Measurements from ENCODE around the gene PYDC1. TPM values are rescaled to one million over a fixed set of nuclear protein-coding genes. Genes with fewer than 3 reads are reported as not detected.

Gene PYDC1
- total RNA-seq, 2 donors from 2014 or later, result not detected

GRCh38 chr16:31194898-31195297 lies 22.0 kb downstream of the PYDC1 start:
- H3K27me3 ChIP-seq, result no peaks in the 10 kb centered on the region
- no peaks in the 10 kb centered on the region for H3K9me3 ChIP-seq
- H3K4me3 ChIP-seq, result no peak overlapping the region
- H3K27ac ChIP-seq, result no peak overlapping the region
- no peak for TF ChIP-seq CTCF (IDR thresholded peaks at IDR 0.05)
- H3K4me1 ChIP-seq, result peaks cover 0 to 4% of the 10 kb centered on the region in 2 donors
- no peak for DNase-seq (ENCODE audit: low spot score)
- peaks cover 66% of the 10 kb centered on the region for H3K36me3 ChIP-seq

DNA sequence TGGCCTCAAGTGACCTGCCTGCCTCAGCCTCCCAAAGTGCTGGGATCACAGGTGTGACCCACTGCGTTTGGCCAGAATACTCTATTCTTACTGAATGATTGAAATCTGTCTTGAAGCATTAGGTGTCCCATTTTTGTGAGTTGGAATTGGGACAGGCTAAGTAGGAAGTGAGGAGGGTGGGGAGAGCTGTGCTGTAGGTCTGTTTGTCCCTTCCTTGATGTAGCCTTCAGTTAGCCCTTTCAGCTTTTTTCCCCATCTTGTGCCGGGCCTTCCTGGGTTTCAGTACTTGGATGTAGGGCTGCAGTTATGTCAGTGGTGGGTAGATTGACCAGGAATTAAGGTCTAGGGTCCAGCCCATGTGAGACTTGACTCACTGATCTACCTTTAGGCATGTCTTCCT lies 23.1 kb downstream of the PYDC1 start:
- TF ChIP-seq CTCF (IDR thresholded peaks at IDR 0.05), result no peak
- no peak for DNase-seq (ENCODE audit: low spot score)
- Histone ChIP-seq H3K4me1 (peaks cover 0 to 4% of the 10 kb centered on the region in 2 donors), H3K27ac (no peak overlapping the region), H3K9me3 (no peaks in the 10 kb centered on the region), H3K27me3 (no peaks in the 10 kb centered on the region), H3K36me3 (peaks cover 76% of the 10 kb centered on the region), H3K4me3 (no peak overlapping the region)

GRCh38 chr16:31192856-31193642 lies 23.9 kb downstream of the PYDC1 start:
- DNase-seq (ENCODE audit: low spot score), result no peak
- Histone ChIP-seq H3K4me1 (no peaks in the 10 kb centered on the region), H3K27ac (no peak overlapping the region), H3K27me3 (no peaks in the 10 kb centered on the region), H3K36me3 (peaks cover 84% of the 10 kb centered on the region), H3K4me3 (no peak overlapping the region), H3K9me3 (no peaks in the 10 kb centered on the region)
- no peak for TF ChIP-seq CTCF (IDR thresholded peaks at IDR 0.05)

GRCh38 chr16:31191697-31192428 lies 25.1 kb downstream of the PYDC1 start:
- Histone ChIP-seq H3K27ac (no peak overlapping the region), H3K27me3 (no peaks in the 10 kb centered on the region), H3K36me3 (peaks cover 96% of the 10 kb centered on the region), H3K9me3 (no peaks in the 10 kb centered on the region), H3K4me1 (no peaks in the 10 kb centered on the region), H3K4me3 (no peak overlapping the region)
- no peak for DNase-seq (ENCODE audit: low spot score)
- TF ChIP-seq CTCF (IDR thresholded peaks at IDR 0.05), result no peak

- H3K27ac ChIP-seq, result no peak overlapping the region
- H3K36me3 ChIP-seq, result peaks cover 100% of the 10 kb centered on the region
- no peak overlapping the region for H3K4me3 ChIP-seq
- H3K9me3 ChIP-seq, result no peaks in the 10 kb centered on the region
- DNase-seq (ENCODE audit: low spot score), result no peak
- no peaks in the 10 kb centered on the region for H3K27me3 ChIP-seq
- TF ChIP-seq CTCF (IDR thresholded peaks at IDR 0.05), result no peak
- no peaks in the 10 kb centered on the region for H3K4me1 ChIP-seq
Measured at GRCh38 chr16:31190818-31191444, 26.0 kb downstream of the PYDC1 start.
